HG03045 (cell line): ENCODE data around the gene HPSE2.
A peak's percentile ranks its signal among the peaks of the same experiment; 100 is the strongest.

Experiments
- ATAC-seq: cut with Tn5 transposase; IDR thresholded peaks from one replicate; pipeline ENCODE4 v1.9.1; 2021; ENCODE audit warnings: mild to moderate bottlenecking, moderate library complexity; ENCODE audit not compliant: unreplicated experiment

HPSE2 gene

DNA sequence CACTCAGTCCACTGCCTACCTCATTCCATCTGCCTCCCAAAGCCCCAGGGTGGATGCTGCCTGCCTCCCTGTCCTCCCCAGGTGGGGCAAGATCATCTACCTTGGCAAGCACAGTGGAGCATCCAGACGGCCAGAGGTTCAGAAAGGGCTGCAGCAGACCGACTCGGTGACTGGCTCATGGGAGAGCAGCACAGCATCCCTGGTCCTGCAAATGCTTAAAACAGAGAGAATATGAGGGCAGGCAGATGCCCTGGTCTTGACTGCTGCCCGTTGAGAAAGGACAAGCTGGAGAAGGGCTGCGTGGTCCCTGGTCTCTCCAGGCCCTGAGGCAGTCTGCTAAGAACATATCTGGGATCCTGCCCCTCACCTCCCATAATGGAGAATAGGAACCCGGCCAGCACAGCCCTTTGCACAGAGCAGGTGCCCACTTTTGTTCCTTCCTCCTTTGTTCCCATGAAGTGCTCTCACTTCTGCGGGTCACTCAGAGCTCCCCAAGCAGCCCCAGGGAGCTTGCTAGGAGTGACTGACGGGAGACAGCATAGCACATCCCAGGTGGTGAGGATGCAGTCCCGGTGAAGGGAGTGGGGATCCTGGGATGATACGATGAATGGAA, 790.3 kb downstream of the HPSE2 start:
- ATAC-seq, result no peak

DNA sequence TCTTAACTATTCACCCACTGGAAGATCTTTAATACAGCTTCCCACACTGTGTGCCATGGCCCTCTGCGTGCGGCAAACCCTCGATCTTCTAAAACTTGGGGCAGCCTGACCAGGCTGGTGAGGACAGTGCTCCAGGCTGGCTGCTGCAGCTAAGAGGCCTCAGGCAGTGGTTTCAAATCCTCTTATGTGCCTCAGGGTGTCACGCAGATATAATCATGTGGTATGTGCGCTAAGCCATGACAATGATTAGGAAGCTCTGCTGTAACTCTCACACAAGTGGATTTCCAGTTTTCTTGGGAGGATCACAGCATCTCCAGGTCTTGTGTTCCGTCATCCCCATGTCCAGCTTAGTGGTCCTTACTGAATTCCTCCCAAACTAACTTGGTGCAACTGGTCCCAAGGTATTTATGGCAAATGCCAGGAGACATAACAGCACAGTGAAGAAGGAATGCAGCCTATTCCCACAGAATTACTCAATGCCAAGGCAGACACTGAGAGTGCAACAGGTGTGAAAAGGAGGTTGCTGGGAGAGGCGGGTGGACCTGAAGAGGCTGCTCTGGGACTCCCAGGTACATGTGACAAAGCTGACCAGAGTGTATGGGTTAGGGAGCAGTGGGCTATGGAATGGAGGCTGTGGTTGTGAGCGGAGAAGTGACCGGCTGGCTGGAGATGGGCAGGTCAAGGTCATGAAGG, 791.2 kb downstream of the HPSE2 start:
- no peak for ATAC-seq

DNA sequence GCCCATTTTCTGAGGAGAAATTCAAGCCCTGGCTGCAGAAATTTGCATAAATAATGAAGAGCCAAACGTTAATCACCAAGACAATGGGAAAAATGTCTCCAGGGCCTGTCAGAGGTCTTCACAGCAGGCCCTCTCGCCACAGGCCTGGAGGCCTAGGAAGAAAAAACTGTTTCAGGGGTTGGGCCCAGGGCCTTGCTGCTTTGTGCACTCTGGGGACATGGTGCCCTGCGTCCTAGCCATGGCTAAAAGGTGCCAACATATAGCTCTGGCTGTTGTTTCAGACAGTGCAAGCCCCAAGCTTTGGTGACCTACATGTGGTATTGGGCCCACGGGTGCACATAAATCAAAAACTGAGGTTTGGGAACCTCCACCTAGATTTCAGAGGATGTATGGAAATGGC, 796.9 kb downstream of the HPSE2 start:
- no peak for ATAC-seq

DNA sequence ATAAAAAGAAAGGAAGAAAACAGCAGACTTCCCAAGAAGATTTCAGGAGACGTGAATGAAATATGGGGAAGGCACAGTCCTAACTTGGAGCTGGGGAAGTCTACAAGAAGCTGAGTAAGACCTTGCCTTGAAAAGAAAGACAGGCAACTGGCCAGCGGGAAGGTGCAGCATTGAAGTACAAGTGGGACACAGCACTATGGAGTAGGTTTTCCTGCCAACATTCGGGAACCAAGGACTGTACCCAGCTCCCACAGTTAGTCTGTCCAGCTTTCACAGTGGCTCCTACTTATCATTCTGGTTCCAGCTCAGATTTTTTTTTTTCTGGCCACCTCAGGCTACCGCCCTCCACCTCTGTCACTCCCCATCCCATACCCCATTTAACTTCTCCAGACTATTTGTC, 798.9 kb downstream of the HPSE2 start:
- no peak for ATAC-seq

DNA sequence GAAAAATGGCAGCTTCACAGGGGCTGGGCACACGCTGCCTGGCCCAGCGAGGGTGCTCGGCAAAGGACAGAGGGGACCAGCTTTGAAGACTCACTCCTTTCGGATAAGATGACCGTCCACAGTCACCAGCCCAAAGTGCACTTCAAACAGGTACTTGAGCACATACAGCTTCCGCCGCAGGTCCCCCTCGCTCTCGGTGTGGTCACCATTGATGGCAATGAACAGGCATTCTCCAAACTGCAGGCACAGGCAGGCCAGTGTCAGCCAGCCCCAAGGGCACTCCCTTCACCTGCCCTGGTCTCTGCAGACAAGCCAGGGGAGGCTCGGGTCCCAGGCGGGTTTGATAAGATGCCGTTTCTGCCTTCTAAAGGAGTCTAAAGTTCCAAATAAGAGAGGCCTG, 800.5 kb downstream of the HPSE2 start:
- no peak for ATAC-seq

DNA sequence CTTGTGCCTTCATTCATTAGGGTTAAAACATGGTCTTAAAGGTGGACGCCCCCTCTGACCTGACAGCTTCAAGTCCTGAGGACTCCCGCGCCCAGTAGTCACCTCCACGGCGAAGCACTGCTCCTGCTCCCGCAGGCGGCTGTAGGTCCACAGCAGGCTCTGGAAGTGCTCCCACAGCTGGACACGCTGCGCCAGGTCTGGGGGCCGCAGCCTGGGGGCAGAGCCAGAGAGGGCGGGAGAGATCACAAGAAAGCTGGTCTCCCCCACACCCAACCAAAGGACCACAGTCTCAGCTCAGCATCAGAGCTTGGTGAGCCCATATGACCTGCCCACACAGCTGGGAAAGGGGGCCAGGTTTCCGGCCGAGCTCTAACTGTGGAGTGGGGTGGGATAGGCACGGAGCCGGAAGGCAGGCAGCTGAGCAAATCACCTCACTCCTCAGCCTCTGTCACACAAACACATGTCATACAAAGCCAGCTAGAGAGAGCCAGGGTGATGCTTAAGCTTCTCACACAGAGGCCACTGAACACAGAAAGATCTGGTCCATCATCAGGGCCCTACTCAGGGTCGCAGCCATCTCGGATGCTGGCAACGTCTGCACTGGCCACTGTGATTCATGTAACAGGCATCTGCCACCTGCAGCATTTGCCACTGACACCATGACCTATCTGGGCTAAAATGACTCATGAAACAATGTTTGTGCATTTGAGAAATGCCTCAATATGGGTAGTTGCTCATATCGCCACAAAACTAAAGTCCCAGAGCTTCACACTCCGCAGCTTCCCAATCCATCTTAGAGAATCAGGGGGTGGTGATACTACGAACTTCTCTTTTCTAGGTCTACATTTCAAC, 801.5 kb downstream of the HPSE2 start:
- ATAC-seq, result no peak

DNA sequence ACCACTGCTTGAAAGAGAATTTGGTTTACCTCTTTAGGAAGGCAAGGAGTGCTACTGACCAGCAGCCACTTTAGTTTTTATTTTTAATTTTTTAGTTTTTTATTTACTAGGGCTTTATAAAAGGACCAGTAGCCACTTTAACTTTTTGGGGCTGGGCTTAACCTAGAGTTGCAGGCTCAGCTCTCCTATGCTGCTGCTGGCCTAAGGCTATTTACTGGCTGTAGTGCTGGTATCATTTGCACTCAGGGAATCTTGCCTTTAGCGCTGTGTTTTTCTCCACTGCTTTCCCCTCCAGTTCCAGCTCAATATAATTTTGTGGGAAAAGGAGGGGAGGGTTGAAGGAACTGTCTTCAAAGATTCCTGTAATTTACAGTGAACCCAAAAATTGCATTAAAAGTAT, 802.3 kb downstream of the HPSE2 start:
- ATAC-seq, result no peak

DNA sequence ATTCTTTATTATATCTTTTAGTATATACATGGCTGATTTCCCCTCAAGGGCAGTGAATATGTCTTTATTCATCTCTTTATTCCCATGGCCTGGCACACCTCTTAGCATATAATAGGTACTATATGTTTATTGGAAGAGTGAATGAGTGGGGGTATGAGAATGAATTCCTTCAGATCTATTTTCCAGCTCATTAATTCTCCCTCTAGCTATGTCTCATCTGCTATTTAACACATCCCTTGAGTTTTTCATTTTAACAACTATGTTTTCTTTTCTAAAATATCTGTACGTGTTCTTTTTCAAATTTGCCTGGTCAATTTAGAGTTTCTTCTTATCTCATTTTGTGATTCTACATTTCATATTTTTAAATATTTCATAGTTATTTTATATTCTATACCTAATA, 803.3 kb downstream of the HPSE2 start:
- ATAC-seq, result no peak

DNA sequence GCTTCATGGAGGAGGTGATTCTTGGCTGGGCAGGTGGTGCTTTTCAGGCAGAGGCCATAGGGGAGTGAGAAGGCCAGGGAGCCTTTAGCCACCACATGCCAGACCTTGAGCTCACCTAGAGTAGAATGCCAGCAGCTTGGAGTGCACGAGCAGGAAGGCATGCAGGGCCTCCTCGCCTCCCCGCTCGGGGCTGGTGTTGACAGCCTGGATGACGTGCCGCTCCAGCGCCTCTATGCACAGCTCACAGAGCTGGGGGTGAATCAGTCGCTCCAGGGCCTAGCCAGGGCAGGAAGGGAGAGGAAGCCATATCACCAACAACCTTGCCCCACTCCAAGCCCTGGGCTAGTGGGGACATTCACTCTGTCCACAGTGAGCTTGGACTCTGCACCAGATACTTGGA, 804.6 kb downstream of the HPSE2 start:
- no peak for ATAC-seq

DNA sequence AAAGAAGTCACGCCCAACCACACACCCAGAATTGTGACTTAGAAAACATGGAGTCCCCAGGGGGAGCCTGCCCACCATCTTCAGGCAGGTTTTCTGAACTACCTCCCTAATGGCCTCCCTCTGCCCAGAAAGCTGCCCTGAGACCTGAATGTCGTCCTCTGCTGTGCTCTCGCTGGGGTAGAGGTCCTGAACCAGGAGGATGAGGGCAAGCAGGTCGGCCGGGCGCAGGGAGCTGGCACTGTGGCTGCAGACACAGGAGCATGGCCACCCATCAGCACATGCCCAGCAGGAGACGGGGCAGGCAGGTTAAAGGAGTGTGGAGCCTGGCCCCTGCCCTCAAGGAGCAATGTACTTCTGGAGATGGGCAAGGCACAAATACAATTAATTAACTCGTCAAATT, 805.2 kb downstream of the HPSE2 start:
- ATAC-seq, result no peak

DNA sequence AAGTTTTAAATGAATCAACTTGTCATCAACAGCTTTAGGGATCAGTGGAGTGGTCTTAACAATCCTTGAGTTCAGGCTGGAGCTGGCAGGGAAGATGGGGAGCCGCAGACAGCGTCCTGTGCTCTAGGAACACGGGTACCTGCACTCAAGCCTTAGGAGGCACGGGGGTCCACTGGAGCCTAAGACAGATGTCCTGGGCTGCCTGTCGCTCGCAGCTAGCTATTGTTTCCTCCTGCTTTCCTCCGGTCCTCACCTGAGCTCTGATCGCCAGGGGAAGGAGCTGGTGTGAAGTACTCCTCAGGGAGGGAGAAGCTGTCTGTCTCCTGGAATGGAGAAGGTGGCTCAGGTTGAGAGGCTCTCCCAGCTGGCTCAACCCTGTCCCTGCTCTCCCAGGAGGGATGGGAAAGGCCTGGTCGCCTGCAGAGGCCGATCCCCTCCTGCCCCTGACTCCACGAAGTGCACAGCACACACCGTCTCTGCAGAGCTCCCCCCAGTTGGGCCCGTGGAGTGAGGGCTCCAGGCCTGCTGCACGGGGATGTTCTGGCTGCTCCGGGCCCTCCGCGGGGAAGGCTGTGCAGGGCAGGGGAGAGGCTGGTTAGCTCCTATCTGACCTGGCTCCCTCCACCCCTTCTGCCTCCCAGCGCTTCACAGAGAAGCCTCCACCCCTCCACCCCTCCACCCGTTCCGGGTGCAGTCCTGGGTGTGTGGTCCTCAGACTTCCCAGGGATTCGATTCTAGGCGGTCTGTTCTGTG, 806.2 kb downstream of the HPSE2 start:
- ATAC-seq, result no peak

DNA sequence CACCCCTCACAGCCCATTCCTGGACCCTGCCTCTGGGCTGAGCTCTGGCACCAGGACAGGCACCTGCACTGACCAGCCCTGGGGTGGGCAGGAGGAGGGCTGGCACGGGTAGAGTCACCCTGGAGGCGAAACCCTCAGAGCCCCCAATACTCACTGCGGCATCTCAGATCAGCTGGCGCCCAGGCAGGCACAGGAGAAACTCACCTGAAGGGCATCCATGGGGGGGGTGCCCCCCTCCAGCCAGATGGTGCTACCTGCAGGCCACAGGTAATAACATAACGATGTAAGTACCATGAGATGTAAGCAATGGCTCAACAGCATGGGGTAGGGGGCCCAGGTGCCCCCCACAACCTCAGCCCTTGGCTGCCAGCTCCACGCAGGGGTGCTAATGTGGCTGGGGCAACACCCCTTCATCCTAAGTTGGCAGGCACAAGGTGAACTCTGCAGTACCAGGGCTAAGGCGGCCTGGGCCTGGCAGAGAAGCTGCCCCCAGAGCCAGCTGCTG, 808.6 kb downstream of the HPSE2 start:
- no peak for ATAC-seq

DNA sequence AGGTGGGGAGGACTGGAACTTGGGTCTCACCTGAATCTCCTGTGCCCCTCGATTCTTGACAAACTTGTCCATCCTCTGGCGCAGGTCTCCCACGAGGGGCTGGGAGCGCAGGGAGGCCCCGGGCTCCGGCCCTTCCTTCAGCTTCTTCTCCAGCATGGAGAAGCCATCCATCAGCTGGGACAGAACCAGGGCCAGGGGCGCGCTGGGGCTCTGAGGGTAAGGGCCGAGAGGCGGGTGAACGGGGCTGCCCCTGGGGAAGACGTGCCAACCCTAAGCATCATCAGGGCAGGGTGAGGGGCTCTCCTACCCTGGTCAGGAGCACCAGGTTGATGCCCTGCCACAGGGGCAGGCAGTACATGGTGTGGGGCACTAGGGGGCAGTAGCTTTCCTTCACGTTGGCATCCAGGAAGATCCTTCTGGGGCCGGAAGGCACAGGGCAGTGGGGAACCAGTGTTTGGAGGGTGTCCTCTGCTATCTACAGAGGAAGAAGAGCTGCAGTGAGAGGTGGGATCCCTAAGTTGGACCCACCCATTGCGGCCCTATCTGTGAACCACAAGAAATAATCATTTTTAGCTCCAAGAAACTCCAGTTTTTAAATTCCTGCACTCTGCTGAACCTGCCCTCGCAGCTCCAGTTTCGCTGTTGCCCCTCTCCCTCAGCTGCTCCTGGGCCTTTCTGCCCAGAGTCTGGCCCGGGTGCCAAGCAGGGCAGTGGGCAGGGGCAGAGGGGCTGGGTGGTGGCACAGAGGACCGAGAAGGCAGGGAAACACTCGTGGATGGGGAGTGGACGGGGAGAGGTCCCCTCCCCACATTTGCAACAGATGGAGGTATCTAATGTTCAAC, 809.9 kb downstream of the HPSE2 start:
- peak; percentile 66 for ATAC-seq

DNA sequence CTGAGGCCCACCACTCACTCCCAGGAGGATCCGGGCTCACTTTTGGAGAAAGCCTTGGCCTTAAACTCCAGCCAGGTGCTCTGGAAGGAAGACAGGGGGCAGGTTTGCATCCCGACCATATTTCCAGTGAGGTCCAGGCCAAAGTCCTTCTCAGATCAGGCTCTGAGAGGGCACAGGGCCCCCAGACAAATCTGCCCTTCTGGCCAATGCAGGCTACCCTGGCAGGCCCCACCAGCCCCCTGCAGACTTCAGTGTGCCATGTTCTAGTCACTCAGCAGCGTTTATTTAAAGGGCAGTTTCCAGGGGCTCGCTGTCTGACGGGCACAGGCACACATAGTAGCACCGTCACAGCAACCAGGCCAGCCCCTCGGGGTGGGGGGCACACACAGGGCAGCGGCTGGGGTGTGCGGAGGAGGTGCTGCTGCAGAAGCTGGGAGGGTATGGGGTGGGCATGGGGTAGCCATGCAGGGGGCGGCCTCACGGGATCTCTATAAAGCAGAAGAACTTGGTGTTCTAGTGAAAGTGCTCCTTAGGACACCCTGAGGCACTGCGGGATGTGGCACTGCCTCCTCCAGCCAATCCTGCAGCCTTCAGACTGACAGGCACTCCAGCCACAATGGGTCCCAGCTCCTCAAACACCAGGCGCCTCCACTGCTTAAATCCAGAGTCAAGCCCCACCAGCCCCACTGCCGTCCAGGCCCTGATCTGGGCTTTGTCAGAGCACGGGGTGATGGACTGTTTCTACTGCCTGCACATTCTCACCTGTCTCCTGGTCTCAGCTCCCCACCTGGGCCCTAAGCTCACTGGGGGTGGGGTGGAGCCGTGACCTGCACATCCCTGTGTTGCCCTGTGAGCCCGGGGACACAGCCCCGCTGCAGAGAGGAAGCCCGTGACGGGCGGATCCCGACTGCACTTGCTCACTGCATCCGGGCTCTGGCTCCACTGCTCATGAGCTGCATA, 811.1 kb downstream of the HPSE2 start:
- ATAC-seq, result no peak

DNA sequence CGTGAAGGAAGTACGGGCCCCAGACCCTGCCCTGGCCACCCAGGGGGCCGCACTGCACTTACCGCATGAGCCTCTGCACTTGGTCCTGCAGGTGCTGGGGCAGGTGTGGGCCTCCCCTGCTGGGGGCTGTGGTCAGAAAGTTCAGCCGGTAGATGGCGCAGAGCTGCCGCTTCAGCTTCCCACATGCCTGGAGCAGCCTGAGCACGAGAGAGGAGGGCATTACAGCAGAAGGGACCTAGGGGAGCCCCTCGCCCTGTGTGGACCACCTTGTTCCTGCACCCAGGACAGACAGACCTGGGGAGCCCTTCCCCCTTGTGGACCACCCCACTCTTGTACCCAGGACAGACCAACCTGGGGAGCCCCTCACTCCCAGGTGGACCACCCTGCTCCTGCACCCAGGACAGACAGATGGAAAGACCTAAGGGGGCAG, 811.9 kb downstream of the HPSE2 start:
- ATAC-seq, result no peak

DNA sequence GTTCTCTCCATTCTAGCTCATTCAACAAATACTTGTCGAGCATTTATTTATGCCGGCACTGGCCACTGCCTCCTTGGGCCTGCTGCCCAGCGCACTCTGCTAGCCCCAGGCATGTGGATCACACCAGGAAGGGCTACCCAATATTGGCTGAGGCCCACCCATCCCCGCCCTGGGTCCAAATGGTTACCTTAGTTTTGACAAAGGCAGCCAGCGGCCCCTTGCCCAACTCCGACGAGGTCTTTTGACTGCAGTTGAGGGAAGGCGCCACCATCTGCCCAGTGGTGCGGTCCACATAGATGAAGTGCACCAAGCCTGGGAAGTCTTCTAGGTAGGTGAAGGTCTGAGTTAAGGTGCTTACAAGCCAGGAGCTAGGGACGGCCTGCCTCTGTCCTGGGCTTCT, 813.5 kb downstream of the HPSE2 start:
- no peak for ATAC-seq

DNA sequence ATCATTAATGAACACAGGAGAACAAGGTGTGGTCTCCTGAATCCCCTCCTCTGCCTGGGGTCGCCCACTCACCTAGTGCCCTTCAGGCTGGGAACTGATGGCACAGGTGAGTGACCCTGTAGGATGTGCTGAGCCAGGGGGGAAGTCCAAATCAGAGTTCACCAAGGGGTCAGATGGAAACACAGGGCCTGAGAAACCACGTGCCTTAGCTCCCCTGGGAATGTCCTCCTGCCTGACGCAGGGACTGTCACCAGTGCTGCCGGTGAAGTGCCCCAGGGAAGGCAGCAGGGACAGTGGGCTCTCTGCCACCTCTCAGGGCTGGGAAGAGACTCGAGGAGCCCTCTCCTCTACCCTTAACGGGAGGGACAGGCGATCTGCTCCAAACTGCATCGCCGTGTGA, 814.9 kb downstream of the HPSE2 start:
- no peak for ATAC-seq

DNA sequence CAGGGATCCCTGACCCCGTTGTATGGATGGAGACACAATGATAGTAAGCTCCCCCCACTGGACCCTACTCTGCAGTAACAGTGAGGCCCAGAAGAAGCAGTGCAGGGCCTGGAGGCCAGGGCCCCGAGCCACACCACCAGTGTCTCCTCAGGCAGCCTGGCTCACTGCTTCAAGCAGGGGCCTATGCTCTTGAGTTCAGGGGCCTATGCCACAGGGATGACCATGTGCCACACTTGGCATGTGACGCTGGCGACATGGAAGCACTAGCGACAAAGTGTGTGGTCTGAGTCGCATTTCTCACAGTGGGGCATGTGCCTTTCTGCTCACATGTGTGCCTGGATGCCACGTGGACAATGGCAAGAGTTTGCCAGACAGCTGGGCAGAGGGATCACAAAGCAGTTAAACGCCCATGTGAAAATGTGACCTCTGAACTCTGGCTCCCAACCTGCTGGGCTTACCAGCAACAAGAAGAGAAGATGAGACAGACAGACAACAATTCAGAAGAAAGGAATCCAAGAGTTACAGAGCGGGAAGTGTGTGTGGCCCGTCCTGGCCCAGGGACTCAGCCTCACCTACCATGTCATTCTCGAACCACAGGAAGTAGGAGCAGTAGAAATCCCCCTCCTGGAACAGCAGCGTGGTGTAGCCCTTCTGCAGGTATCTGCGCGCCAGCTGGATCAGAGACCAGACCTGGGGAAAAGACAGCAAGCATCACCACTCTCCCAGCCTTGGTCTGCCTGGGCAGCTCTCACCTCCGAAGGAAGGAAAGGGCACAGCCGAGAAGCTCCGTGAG, 816.0 kb downstream of the HPSE2 start:
- no peak for ATAC-seq
